Measurements from ENCODE around the gene UBASH3B. TPM values are rescaled to one million over a fixed set of nuclear protein-coding genes. Genes with fewer than 3 reads are reported as not detected.

UBASH3B gene
- total RNA-seq, 1 experiment from 2014 or later = 8.0 TPM

GRCh38 chr11:122861631-122862030 is 206.1 kb downstream of the UBASH3B start:
- TF ChIP-seq, protein P1, sequence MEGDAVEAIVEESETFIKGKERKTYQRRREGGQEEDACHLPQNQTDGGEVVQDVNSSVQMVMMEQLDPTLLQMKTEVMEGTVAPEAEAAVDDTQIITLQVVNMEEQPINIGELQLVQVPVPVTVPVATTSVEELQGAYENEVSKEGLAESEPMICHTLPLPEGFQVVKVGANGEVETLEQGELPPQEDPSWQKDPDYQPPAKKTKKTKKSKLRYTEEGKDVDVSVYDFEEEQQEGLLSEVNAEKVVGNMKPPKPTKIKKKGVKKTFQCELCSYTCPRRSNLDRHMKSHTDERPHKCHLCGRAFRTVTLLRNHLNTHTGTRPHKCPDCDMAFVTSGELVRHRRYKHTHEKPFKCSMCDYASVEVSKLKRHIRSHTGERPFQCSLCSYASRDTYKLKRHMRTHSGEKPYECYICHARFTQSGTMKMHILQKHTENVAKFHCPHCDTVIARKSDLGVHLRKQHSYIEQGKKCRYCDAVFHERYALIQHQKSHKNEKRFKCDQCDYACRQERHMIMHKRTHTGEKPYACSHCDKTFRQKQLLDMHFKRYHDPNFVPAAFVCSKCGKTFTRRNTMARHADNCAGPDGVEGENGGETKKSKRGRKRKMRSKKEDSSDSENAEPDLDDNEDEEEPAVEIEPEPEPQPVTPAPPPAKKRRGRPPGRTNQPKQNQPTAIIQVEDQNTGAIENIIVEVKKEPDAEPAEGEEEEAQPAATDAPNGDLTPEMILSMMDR (conservative IDR thresholded peaks at IDR 0.05) = no peak
- H3K27ac Mint-ChIP-seq = no peak overlapping the region
- no CpG with 5 or more reads among the region's 3 CpGs for WGBS (ENCODE audit: extremely low coverage, insufficient read length, low lambda C conversion rate)

More at GRCh38 chr11:122861631-122862030, 206.1 kb downstream of the UBASH3B start:
- H3K4me2 ChIP-seq (ENCODE audit: insufficient read depth, insufficient read length, low read length) = no peak overlapping the region
- H3K27me3 ChIP-seq (ENCODE audit: insufficient read depth, low read length) = no peaks in the 10 kb centered on the region
- no peak overlapping the region for H2BK5ac ChIP-seq (ENCODE audit: insufficient read length, low read length)
- H4K20me1 ChIP-seq (ENCODE audit: control insufficient read depth, insufficient read depth, insufficient read length) = no peaks in the 10 kb centered on the region
- H2BK20ac ChIP-seq (ENCODE audit: low read depth, low read length, poor library complexity, severe bottlenecking) = no peak overlapping the region
- H4K91ac ChIP-seq (ENCODE audit: insufficient read length, low read depth, low read length) = no peak overlapping the region
- peaks cover 7% of the 10 kb centered on the region for H3K27me3 Mint-ChIP-seq (ENCODE audit: low read depth)
- H3K79me1 ChIP-seq (ENCODE audit: insufficient read depth, low read depth, low read length, poor library complexity, severe bottlenecking) = no peaks in the 10 kb centered on the region
- no peaks in the 10 kb centered on the region for H3K9me3 Mint-ChIP-seq
- no peaks in the 10 kb centered on the region for H3K4me1 ChIP-seq (ENCODE audit: insufficient read depth, low read length)
- H3T11ph ChIP-seq (ENCODE audit: low read length) = no peak overlapping the region
- no peak overlapping the region for H3K14ac ChIP-seq (ENCODE audit: insufficient read depth, low read length)
- no peak overlapping the region for H3K18ac ChIP-seq (ENCODE audit: insufficient read length, low read depth, low read length)
- no peak for DNase-seq
- no peak overlapping the region for H4K5ac ChIP-seq (ENCODE audit: insufficient read length, low read depth, low read length)
- no peaks in the 10 kb centered on the region for H3K9me3 ChIP-seq (ENCODE audit: control insufficient read depth, low read depth, low read length)
- H3K4me3 Mint-ChIP-seq = no peak overlapping the region
- H3K23me2 ChIP-seq (ENCODE audit: insufficient read length, low read depth, low read length, poor library complexity, severe bottlenecking) = no peaks in the 10 kb centered on the region
- H3K79me2 ChIP-seq (ENCODE audit: insufficient read depth, low read length) = no peaks in the 10 kb centered on the region
- no peak overlapping the region for H3K9ac ChIP-seq (ENCODE audit: extremely low read depth, insufficient read length, low read length)
- H2BK120ac ChIP-seq (ENCODE audit: low read depth, low read length, poor library complexity, severe bottlenecking) = no peak overlapping the region
- no peak overlapping the region for H2BK12ac ChIP-seq (ENCODE audit: insufficient read length, low read depth, low read length)
- H3K36me3 Mint-ChIP-seq (ENCODE audit: insufficient read depth in 1 of 3, low read depth in 3 of 3) = no peaks in the 10 kb centered on the region
- H3K4me1 Mint-ChIP-seq = no peaks in the 10 kb centered on the region
- H2AFZ ChIP-seq (ENCODE audit: low read length) = no peak overlapping the region
- H3K27ac ChIP-seq (ENCODE audit: insufficient read length, low read depth, low read length) = no peak overlapping the region
- no peak overlapping the region for H4K8ac ChIP-seq (replicated peaks; ENCODE audit: insufficient read length, low read depth, low read length)
- H3K23ac ChIP-seq (ENCODE audit: insufficient read length, low read depth, low read length) = no peak overlapping the region
- H3K56ac ChIP-seq (ENCODE audit: insufficient read length, low read depth, low read length) = no peak overlapping the region
- H2AK5ac ChIP-seq (ENCODE audit: insufficient read length, low read length) = no peak overlapping the region
- H3K4ac ChIP-seq (ENCODE audit: low read depth, low read length) = no peak overlapping the region
- no peak overlapping the region for H2BK15ac ChIP-seq (ENCODE audit: low read depth, low read length)
